Measurements from ENCODE around the gene LRGUK. TPM values are rescaled to one million over a fixed set of nuclear protein-coding genes. Genes with fewer than 3 reads are reported as not detected.

LRGUK gene
- total RNA-seq, 1 experiment from 2014 or later: 1.0 TPM

DNA sequence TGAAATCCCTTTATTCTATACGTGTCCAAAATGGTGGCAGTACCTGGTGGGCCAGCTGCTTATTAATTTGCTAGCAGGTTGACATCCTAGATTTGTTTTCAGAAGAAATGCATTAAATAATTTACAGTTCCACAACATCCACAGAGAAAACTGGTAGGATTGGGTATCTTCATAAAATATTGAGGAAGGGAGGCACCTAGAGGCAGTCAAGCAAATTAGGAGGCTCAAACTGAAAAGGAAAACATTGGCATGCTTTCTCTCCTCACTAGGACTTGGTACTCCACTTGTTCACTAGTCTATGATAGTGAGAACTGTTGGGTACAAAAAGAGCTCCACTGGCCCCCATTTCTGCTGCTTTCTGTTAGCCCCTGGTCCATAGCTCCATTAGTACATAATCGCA is 18.3 kb upstream of the LRGUK start:
- intact Hi-C loops (cut with micrococcal nuclease): no loop called here
- ChIA-PET CTCF (interaction anchor here (0.6 kb wide), 1 partner anchor 79 kb away, joined by 3 read pairs; no protein-coding TSS in a partner anchor), POLR2A (ENCODE audit: unreplicated experiment) (no interaction called here)
- Histone ChIP-seq H3F3A (ENCODE audit: low read length, unreplicated experiment) (no peaks in the 10 kb centered on the region), H3K9ac (ENCODE audit: low read length) (no peak overlapping the region), H3K4me3 (ENCODE audit: low read length) (no peak overlapping the region), H4K20me1 (ENCODE audit: low read length) (no peaks in the 10 kb centered on the region), H3K4me2 (ENCODE audit: low read length) (no peak overlapping the region), H3K36me3 (ENCODE audit: low read depth, low read length) (no peaks in the 10 kb centered on the region), H3K79me2 (ENCODE audit: low read length) (no peaks in the 10 kb centered on the region), H3K9me3 (ENCODE audit: low read length) (no peaks in the 10 kb centered on the region), H3K4me1 (ENCODE audit: insufficient read depth, low read length) (no peaks in the 10 kb centered on the region), H3K27ac (ENCODE audit: low read length) (no peak overlapping the region), H2AFZ (ENCODE audit: low read length) (no peak overlapping the region), H3K27me3 (ENCODE audit: low read length) (no peaks in the 10 kb centered on the region), H3K9me2 (replicated peaks; ENCODE audit: low read length) (no peaks in the 10 kb centered on the region)
- DNase-seq (no peak), ATAC-seq (no peak)
- TF ChIP-seq EZH2 (IDR thresholded peaks at IDR 0.05; ENCODE audit: low read length, unreplicated experiment) (no peak), EZH2phosphoT487 (IDR thresholded peaks at IDR 0.05; ENCODE audit: borderline replicate concordance, low read length) (no peak)
- TF ChIP-seq, protein P1, sequence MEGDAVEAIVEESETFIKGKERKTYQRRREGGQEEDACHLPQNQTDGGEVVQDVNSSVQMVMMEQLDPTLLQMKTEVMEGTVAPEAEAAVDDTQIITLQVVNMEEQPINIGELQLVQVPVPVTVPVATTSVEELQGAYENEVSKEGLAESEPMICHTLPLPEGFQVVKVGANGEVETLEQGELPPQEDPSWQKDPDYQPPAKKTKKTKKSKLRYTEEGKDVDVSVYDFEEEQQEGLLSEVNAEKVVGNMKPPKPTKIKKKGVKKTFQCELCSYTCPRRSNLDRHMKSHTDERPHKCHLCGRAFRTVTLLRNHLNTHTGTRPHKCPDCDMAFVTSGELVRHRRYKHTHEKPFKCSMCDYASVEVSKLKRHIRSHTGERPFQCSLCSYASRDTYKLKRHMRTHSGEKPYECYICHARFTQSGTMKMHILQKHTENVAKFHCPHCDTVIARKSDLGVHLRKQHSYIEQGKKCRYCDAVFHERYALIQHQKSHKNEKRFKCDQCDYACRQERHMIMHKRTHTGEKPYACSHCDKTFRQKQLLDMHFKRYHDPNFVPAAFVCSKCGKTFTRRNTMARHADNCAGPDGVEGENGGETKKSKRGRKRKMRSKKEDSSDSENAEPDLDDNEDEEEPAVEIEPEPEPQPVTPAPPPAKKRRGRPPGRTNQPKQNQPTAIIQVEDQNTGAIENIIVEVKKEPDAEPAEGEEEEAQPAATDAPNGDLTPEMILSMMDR (conservative IDR thresholded peaks at IDR 0.05; ENCODE audit: low read depth, low read length): no peak
- BruUV-seq (replicated peaks): no TSS peak

DNA sequence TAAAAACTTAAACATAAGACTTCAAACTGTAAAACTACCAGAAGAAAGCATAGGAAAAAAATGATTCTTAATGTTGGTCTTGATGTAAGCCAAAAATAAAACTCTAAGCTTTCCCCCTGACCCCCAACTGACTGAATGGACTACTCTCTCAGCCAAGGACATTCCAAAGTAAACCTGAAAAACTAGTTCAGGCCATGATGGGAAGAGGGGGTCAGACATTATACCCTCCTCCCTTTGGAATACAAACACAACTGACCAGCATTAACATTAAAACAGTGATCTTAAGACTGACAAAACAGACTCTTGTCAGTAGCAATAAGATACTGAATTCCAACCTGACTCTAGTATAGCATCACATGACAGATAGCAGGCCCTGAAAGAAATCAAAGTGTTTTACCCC is 13.5 kb upstream of the LRGUK start:
- DNase-seq (no peak), ATAC-seq (no peak)
- Histone ChIP-seq H2AFZ (ENCODE audit: low read length) (no peak overlapping the region), H3K27me3 (ENCODE audit: low read length) (no peaks in the 10 kb centered on the region), H3K36me3 (ENCODE audit: low read depth, low read length) (no peaks in the 10 kb centered on the region), H3K79me2 (ENCODE audit: low read length) (no peaks in the 10 kb centered on the region), H3K4me2 (ENCODE audit: low read length) (no peak overlapping the region), H3K9ac (ENCODE audit: low read length) (no peak overlapping the region), H3K9me3 (ENCODE audit: low read length) (no peaks in the 10 kb centered on the region), H3K27ac (ENCODE audit: low read length) (no peak overlapping the region), H3F3A (ENCODE audit: low read length, unreplicated experiment) (no peaks in the 10 kb centered on the region), H3K4me1 (ENCODE audit: insufficient read depth, low read length) (no peaks in the 10 kb centered on the region), H3K4me3 (ENCODE audit: low read length) (no peak overlapping the region), H4K20me1 (ENCODE audit: low read length) (no peaks in the 10 kb centered on the region), H3K9me2 (replicated peaks; ENCODE audit: low read length) (no peaks in the 10 kb centered on the region)
- CTCF ChIA-PET: no interaction called here
- no TSS peak for BruUV-seq (replicated peaks)
- intact Hi-C loops (cut with micrococcal nuclease): loop anchor here (1.0 kb wide), 1 partner anchor 13 kb away; no protein-coding TSS in a partner anchor
- POLR2A ChIA-PET (ENCODE audit: unreplicated experiment): no interaction called here
- TF ChIP-seq EZH2phosphoT487 (IDR thresholded peaks at IDR 0.05; ENCODE audit: borderline replicate concordance, low read length) (no peak), EZH2 (IDR thresholded peaks at IDR 0.05; ENCODE audit: low read length, unreplicated experiment) (no peak)
- TF ChIP-seq, protein P1 (conservative IDR thresholded peaks at IDR 0.05; ENCODE audit: low read depth, low read length): no peak

GRCh38 chr7:134114992-134115391 is 12.1 kb upstream of the LRGUK start:
- intact Hi-C loops (cut with micrococcal nuclease): no loop called here
- CTCF ChIA-PET: no interaction called here

More at GRCh38 chr7:134114992-134115391, 12.1 kb upstream of the LRGUK start:
- no peaks in the 10 kb centered on the region for H3K27me3 ChIP-seq (ENCODE audit: low read length)
- no peaks in the 10 kb centered on the region for H3K36me3 ChIP-seq (ENCODE audit: low read depth, low read length)
- H3K4me2 ChIP-seq (ENCODE audit: low read length): no peak overlapping the region
- DNase-seq (no peak), ATAC-seq (no peak)
- BruUV-seq (replicated peaks): no TSS peak
- POLR2A ChIA-PET (ENCODE audit: unreplicated experiment): no interaction called here
- H3K9ac ChIP-seq (ENCODE audit: low read length): no peak overlapping the region
- TF ChIP-seq EZH2phosphoT487 (IDR thresholded peaks at IDR 0.05; ENCODE audit: borderline replicate concordance, low read length): no peak
- TF ChIP-seq, protein P1 (conservative IDR thresholded peaks at IDR 0.05; ENCODE audit: low read depth, low read length): no peak
- no peak for TF ChIP-seq EZH2 (IDR thresholded peaks at IDR 0.05; ENCODE audit: low read length, unreplicated experiment)
- no peak overlapping the region for H3K4me3 ChIP-seq (ENCODE audit: low read length)
- no peaks in the 10 kb centered on the region for H4K20me1 ChIP-seq (ENCODE audit: low read length)
- H3K9me2 ChIP-seq (replicated peaks; ENCODE audit: low read length): no peaks in the 10 kb centered on the region
- no peaks in the 10 kb centered on the region for H3K4me1 ChIP-seq (ENCODE audit: insufficient read depth, low read length)
- no peaks in the 10 kb centered on the region for H3K9me3 ChIP-seq (ENCODE audit: low read length)
- no peaks in the 10 kb centered on the region for H3K79me2 ChIP-seq (ENCODE audit: low read length)
- no peak overlapping the region for H2AFZ ChIP-seq (ENCODE audit: low read length)
- H3K27ac ChIP-seq (ENCODE audit: low read length): no peak overlapping the region
- H3F3A ChIP-seq (ENCODE audit: low read length, unreplicated experiment): no peaks in the 10 kb centered on the region
